ENCODE data around the gene RAB33A.

The RAB33A gene

GRCh38 chrX:130163398-130163797 is 8.4 kb upstream of the RAB33A start:
- no peak for TF ChIP-seq FOXP2 (optimal IDR thresholded peaks at IDR 0.05; ENCODE audit: borderline replicate concordance, extremely low read depth, extremely low read length, insufficient read depth)
- TF ChIP-seq REST (IDR thresholded peaks at IDR 0.05; ENCODE audit: insufficient read depth in 1 of 2, low read depth in 2 of 2, low read length in 2 of 2) = no peak
- no peak for TF ChIP-seq SIN3A (IDR thresholded peaks at IDR 0.05; ENCODE audit: borderline replicate concordance, insufficient read depth, low read length)
- no peak for TF ChIP-seq POLR2AphosphoS5 (IDR thresholded peaks at IDR 0.05; ENCODE audit: low read depth, low read length)
- TF ChIP-seq TAF1 (IDR thresholded peaks at IDR 0.05; ENCODE audit: borderline replicate concordance, insufficient read depth, low read length) = no peak

GRCh38 chrX:130165181-130165702 is 6.5 kb upstream of the RAB33A start:
- no peak for TF ChIP-seq SIN3A (IDR thresholded peaks at IDR 0.05; ENCODE audit: borderline replicate concordance, insufficient read depth, low read length)
- TF ChIP-seq POLR2AphosphoS5 (IDR thresholded peaks at IDR 0.05; ENCODE audit: low read depth, low read length) = no peak
- TF ChIP-seq FOXP2 (optimal IDR thresholded peaks at IDR 0.05; ENCODE audit: borderline replicate concordance, extremely low read depth, extremely low read length, insufficient read depth) = no peak
- TF ChIP-seq TAF1 (IDR thresholded peaks at IDR 0.05; ENCODE audit: borderline replicate concordance, insufficient read depth, low read length) = no peak
- TF ChIP-seq REST (IDR thresholded peaks at IDR 0.05; ENCODE audit: insufficient read depth in 1 of 2, low read depth in 2 of 2, low read length in 2 of 2) = no peak

DNA sequence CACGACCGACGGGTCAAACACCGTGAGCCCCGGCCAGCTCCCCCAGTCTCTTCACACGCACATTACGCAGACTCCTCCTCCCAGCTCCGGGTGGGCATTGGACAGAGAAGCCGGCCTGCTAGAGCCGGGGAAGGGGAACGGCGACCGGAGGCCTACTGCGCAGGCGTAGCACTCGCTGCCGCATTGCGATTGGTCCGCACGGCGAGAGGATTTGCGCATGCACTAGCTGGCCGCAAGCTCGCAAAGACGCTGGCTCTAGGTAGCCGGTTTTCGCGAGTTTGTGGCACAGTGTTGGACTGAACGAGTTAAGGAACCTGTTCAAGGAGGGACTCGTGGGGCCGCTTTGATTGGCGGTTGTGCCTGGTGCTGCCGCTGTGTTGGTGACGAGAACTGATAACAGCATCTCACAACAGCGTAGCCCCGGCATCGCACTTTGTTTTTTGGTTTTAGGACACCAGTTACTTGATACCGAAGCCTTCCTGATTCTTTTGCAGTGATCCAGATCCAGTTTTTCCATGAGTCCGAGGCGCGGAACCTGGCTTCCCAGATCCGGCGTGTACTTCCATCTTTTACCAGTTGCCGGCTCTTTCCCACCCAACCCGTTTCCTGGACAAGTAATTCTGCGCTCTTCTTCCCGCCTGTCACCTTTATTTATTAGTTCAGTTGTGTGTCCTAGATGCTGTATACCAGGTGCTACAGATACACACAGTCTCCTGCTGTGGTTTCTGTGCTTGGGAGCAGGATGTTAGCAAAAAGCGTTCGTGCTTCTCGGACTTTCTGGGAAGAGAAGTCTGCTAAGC is 5.9 kb upstream of the RAB33A start, which contains the start of gene AIFM1:
Gene AIFM1 (minus strand): TSS at position 139 of the 800 bp plus-strand sequence. CDS start 185 bp downstream, outside the sequence.
- TF ChIP-seq TAF1 (IDR thresholded peaks at IDR 0.05; ENCODE audit: borderline replicate concordance, insufficient read depth, low read length) (peak; percentile 71; the same call in 1 of the 2 replicates), SIN3A (IDR thresholded peaks at IDR 0.05; ENCODE audit: borderline replicate concordance, insufficient read depth, low read length) (no peak), FOXP2 (optimal IDR thresholded peaks at IDR 0.05; ENCODE audit: borderline replicate concordance, extremely low read depth, extremely low read length, insufficient read depth) (no peak), REST (IDR thresholded peaks at IDR 0.05; ENCODE audit: insufficient read depth in 1 of 2, low read depth in 2 of 2, low read length in 2 of 2) (no peak), POLR2AphosphoS5 (IDR thresholded peaks at IDR 0.05; ENCODE audit: low read depth, low read length) (peak; percentile 65)

DNA sequence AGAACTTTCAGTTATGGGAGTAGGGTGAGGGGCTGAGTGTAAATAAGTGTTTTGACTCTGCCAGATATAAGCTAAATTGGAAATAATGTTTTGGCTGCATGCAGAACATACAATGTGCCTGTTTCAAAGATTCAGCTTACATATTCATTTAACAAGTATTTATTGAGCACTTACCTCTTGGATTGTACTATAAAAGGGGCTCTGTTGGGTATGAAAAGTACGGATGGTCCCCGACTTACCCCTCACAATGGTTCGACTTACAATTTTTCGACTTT is 5.3 kb upstream of the RAB33A start:
- no peak for TF ChIP-seq REST (IDR thresholded peaks at IDR 0.05; ENCODE audit: insufficient read depth in 1 of 2, low read depth in 2 of 2, low read length in 2 of 2)
- no peak for TF ChIP-seq POLR2AphosphoS5 (IDR thresholded peaks at IDR 0.05; ENCODE audit: low read depth, low read length)
- TF ChIP-seq FOXP2 (optimal IDR thresholded peaks at IDR 0.05; ENCODE audit: borderline replicate concordance, extremely low read depth, extremely low read length, insufficient read depth) = no peak
- no peak for TF ChIP-seq TAF1 (IDR thresholded peaks at IDR 0.05; ENCODE audit: borderline replicate concordance, insufficient read depth, low read length)
- TF ChIP-seq SIN3A (IDR thresholded peaks at IDR 0.05; ENCODE audit: borderline replicate concordance, insufficient read depth, low read length) = no peak
